ENCODE results near the gene SLC7A9.
"Not testable (repeated sequence)": the region's sequence is repeated elsewhere in the genome, so short reads cannot be mapped to it uniquely, and the experiment has no call there.

The SLC7A9 gene

DNA sequence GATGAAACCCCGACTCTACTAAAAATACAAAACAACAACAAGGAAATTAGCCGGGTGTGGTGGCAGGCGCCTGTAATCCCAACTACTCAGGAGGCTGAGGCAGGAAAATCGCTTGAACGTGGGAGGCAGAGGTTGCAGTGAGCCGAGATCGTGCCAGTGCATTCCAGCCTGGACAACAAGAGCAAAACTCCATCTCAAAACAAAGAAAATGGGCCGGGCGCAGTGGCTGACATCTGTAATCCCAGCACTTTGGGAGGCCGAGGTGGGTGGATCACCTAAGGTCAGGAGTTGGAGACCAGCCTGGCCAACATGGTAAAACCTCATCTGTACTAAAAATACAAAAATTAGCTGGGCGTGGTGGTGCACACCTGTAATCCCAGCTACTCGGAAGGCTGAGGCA is 37.5 kb downstream of the SLC7A9 start:
- H3K79me2 ChIP-seq (ENCODE audit: insufficient read depth, low read length); H3K9me2 ChIP-seq (ENCODE audit: low read depth, low read length); H4K20me1 ChIP-seq (ENCODE audit: insufficient read depth, low read length); H3F3A ChIP-seq (ENCODE audit: insufficient read depth, low read length); H3K36me3 ChIP-seq (ENCODE audit: insufficient read depth, low read length); H3K4me3 ChIP-seq (ENCODE audit: low read depth, low read length, poor library complexity, severe bottlenecking); H3K4me1 ChIP-seq (ENCODE audit: insufficient read depth, low read length, severe bottlenecking); H2AFZ ChIP-seq (ENCODE audit: low read length); H3K27me3 ChIP-seq (ENCODE audit: insufficient read depth, low read length); H3K27ac ChIP-seq (ENCODE audit: low read depth, low read length, poor library complexity, severe bottlenecking); H3K4me2 ChIP-seq (ENCODE audit: low read length); H3K9ac ChIP-seq (ENCODE audit: low read length); H3K9me3 ChIP-seq (ENCODE audit: low read length): not testable (repeated sequence)

DNA sequence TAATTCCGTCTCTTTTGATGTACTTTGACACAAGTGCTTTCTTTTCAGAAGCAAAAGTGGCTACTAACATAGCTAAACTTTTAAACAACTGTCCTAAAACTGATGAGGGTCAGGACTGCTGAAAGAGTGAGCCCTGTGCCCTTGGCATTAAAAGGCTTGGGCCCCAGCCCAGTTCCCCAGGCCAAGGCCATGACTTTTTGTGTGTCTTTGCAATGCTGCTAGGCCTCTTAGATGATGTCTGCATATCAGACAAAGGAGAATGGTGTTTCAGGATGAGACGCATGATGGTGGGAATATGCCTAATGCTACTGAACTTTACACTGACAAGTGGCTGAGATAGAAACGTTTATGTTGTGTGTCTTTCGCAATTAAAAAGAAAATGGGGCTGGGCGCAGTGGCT is 38.0 kb downstream of the SLC7A9 start:
- H3K4me2 ChIP-seq (ENCODE audit: low read length) = no peak overlapping the region
- H3K4me1 ChIP-seq (ENCODE audit: insufficient read depth, low read length, severe bottlenecking) = no peaks in the 10 kb centered on the region
- TF ChIP-seq EZH2 (IDR thresholded peaks at IDR 0.05; ENCODE audit: borderline replicate concordance, low read length) = no peak
- TF ChIP-seq, protein P1, sequence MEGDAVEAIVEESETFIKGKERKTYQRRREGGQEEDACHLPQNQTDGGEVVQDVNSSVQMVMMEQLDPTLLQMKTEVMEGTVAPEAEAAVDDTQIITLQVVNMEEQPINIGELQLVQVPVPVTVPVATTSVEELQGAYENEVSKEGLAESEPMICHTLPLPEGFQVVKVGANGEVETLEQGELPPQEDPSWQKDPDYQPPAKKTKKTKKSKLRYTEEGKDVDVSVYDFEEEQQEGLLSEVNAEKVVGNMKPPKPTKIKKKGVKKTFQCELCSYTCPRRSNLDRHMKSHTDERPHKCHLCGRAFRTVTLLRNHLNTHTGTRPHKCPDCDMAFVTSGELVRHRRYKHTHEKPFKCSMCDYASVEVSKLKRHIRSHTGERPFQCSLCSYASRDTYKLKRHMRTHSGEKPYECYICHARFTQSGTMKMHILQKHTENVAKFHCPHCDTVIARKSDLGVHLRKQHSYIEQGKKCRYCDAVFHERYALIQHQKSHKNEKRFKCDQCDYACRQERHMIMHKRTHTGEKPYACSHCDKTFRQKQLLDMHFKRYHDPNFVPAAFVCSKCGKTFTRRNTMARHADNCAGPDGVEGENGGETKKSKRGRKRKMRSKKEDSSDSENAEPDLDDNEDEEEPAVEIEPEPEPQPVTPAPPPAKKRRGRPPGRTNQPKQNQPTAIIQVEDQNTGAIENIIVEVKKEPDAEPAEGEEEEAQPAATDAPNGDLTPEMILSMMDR (IDR thresholded peaks at IDR 0.05; ENCODE audit: low read length) = no peak
- H3F3A ChIP-seq (ENCODE audit: insufficient read depth, low read length) = no peaks in the 10 kb centered on the region
- no peak overlapping the region for H3K27ac ChIP-seq (ENCODE audit: low read depth, low read length, poor library complexity, severe bottlenecking)
- H3K9me3 ChIP-seq (ENCODE audit: low read length) = no peaks in the 10 kb centered on the region
- peaks cover 5% of the 10 kb centered on the region for H3K27me3 ChIP-seq (ENCODE audit: insufficient read depth, low read length)
- H3K9me2 ChIP-seq (ENCODE audit: low read depth, low read length) = no peaks in the 10 kb centered on the region
- no peak overlapping the region for H2AFZ ChIP-seq (ENCODE audit: low read length)
- no peaks in the 10 kb centered on the region for H3K79me2 ChIP-seq (ENCODE audit: insufficient read depth, low read length)
- no peak overlapping the region for H3K4me3 ChIP-seq (ENCODE audit: low read depth, low read length, poor library complexity, severe bottlenecking)
- H4K20me1 ChIP-seq (ENCODE audit: insufficient read depth, low read length) = no peaks in the 10 kb centered on the region
- H3K9ac ChIP-seq (ENCODE audit: low read length) = no peak overlapping the region
- no peaks in the 10 kb centered on the region for H3K36me3 ChIP-seq (ENCODE audit: insufficient read depth, low read length)

DNA sequence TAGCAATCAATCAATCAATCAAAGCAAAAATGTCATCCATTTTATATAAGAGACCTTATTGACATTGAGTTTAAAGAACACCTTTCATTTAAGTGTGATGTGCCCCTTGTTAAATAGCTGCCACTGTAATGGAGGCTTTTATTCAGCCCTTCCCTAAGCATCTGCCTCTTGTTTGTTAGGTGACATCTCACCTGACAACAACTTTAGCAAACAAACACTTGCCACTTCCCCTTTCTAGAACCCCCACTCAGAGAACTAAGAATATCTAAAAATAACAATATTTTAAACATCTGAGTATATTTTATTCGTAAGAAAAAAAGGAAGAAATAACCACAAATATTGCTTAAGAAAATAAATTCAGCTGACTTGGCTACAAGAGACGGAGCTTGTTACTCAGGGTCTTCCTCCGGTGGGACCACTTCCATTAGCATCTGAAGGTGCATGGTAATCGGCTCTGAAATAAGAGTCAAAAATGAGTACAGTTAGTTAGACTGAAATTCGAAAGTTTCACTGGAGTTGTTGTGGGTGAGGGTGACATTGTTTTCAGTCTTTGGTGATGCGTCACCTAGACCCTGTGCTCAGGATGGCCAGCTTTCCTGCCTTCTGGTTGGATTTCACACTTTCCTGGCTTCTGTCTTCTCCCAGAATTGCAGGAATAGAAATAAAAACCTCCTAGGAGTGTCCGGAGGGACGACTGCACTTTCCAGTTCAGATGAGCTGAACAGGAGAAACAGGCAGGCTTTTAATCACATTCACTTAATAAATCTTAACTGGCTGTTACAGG is 39.1 kb downstream of the SLC7A9 start:
- Histone ChIP-seq H3K27ac (ENCODE audit: low read depth, low read length, poor library complexity, severe bottlenecking) (no peak overlapping the region), H3F3A (ENCODE audit: insufficient read depth, low read length) (no peaks in the 10 kb centered on the region), H3K4me3 (ENCODE audit: low read depth, low read length, poor library complexity, severe bottlenecking) (no peak overlapping the region), H4K20me1 (ENCODE audit: insufficient read depth, low read length) (no peaks in the 10 kb centered on the region), H2AFZ (ENCODE audit: low read length) (no peak overlapping the region), H3K9me3 (ENCODE audit: low read length) (no peaks in the 10 kb centered on the region), H3K27me3 (ENCODE audit: insufficient read depth, low read length) (peaks cover 9% of the 10 kb centered on the region; the same call in 1 of the 2 replicates), H3K4me2 (ENCODE audit: low read length) (no peak overlapping the region), H3K4me1 (ENCODE audit: insufficient read depth, low read length, severe bottlenecking) (no peaks in the 10 kb centered on the region), H3K9me2 (ENCODE audit: low read depth, low read length) (no peaks in the 10 kb centered on the region), H3K9ac (ENCODE audit: low read length) (no peak overlapping the region), H3K79me2 (ENCODE audit: insufficient read depth, low read length) (no peaks in the 10 kb centered on the region), H3K36me3 (ENCODE audit: insufficient read depth, low read length) (no peaks in the 10 kb centered on the region)
- TF ChIP-seq, protein P1 (IDR thresholded peaks at IDR 0.05; ENCODE audit: low read length) = no peak
- no peak for TF ChIP-seq EZH2 (IDR thresholded peaks at IDR 0.05; ENCODE audit: borderline replicate concordance, low read length)

DNA sequence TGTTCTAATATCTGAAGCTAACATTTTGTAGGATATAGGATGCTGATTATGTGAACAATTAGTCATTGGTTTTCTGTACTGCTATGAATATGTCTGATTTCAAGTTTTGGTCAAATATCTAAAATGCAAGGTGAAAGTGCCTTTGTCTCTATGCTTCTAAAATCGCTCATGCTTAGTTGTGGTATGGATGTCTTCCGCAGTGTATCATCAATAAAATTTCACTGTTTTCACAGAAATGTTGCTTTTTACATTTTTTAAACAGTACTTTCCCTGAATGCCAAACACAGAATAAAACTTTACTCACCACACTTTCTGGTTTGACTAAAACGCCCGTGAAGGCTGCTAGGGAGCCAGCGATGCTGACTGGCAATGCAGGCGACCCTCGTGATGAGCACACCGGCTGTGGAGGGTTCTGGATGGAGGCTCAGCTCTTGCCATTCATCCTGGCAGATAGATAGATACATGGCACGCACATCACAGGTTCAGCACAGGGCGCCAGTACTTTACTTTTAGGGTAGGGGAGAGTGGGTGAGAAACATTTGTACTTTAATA is 40.1 kb downstream of the SLC7A9 start:
- Histone ChIP-seq H3K9me2 (ENCODE audit: low read depth, low read length) (no peaks in the 10 kb centered on the region), H3K4me3 (ENCODE audit: low read depth, low read length, poor library complexity, severe bottlenecking) (no peak overlapping the region), H3K4me2 (ENCODE audit: low read length) (no peak overlapping the region), H3K79me2 (ENCODE audit: insufficient read depth, low read length) (no peaks in the 10 kb centered on the region), H3K27ac (ENCODE audit: low read depth, low read length, poor library complexity, severe bottlenecking) (no peak overlapping the region), H2AFZ (ENCODE audit: low read length) (no peak overlapping the region), H3K27me3 (ENCODE audit: insufficient read depth, low read length) (peaks cover 9% of the 10 kb centered on the region; the same call in 1 of the 2 replicates), H3F3A (ENCODE audit: insufficient read depth, low read length) (no peaks in the 10 kb centered on the region), H3K9ac (ENCODE audit: low read length) (no peak overlapping the region), H3K4me1 (ENCODE audit: insufficient read depth, low read length, severe bottlenecking) (no peaks in the 10 kb centered on the region), H3K9me3 (ENCODE audit: low read length) (no peaks in the 10 kb centered on the region), H4K20me1 (ENCODE audit: insufficient read depth, low read length) (no peaks in the 10 kb centered on the region), H3K36me3 (ENCODE audit: insufficient read depth, low read length) (no peaks in the 10 kb centered on the region)
- TF ChIP-seq EZH2 (IDR thresholded peaks at IDR 0.05; ENCODE audit: borderline replicate concordance, low read length) = no peak
- TF ChIP-seq, protein P1 (IDR thresholded peaks at IDR 0.05; ENCODE audit: low read length) = no peak

Data from OCI-LY1 (cell line).